Islet of Langerhans (tissue), 1 donor: Measurements from ENCODE around the gene NCOA7.
A peak's percentile ranks its signal among the peaks of the same experiment; 100 is the strongest.
"Not testable (repeated sequence)": the region's sequence is repeated elsewhere in the genome, so short reads cannot be mapped to it uniquely, and the experiment has no call there.

Experiments
- FAIRE-seq: peaks from one replicate; lab custom pipeline; 2011; peaks lifted over from hg19 to GRCh38; lab: Jason Lieb, UNC

NCOA7 gene

DNA sequence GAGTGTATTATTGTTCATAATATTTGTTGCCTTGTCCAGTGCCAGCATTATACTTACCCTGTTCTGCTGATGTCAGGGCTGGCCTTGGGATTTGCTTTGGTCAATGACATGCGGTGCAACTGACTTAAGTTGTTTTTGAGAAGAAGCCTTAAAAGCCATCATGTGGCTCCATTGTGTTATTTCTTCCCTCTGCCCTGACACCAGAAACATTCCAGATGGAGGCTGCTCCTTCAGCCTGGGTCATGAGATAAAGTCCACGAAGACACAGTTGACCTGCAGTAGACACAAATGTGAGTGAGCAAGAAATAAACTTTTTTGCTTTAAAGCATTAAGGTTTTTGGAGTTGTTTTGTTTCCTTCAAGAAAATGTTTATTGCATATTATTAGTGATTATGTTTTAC is 158.3 kb downstream of the NCOA7 start:
- no peak for FAIRE-seq

DNA sequence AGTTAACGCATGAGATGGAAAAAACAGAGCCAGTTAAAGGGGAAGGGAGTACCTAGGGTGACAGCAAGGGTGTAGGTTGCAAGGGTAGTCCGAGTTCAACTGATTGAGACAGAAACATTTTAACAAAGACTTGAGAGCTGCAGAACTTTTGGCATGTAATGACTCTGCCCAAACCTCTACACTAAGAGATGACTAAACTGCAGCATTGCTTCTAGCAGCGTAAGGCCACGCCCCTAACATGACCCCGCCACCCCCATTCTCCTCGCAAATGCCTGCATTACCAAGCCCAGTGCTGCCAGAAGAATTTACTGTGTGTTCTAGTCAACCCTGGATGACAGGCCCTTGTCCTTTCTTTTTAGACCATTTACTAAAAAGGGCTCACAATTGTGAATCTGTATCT is 159.5 kb downstream of the NCOA7 start:
- FAIRE-seq, result no peak

DNA sequence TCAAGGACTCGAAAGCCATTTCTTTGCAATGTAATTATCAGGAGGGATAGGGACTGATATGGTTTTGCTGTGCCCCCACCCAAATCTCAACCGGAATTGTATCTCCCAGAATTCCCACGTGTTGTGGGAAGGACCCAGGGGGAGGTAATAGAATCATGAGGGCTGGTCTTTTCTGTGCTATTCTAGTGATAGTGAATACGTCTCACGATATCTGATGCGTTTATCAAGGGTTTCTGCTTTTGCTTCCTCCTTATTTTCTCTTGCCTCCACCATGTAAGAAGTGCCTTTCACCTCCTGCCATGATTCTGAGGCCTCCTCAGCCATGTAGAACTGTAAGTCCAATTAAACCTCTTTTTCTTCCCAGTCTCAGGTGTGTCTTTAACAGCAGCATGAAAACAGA is 160.0 kb downstream of the NCOA7 start:
- not testable (repeated sequence) for FAIRE-seq

DNA sequence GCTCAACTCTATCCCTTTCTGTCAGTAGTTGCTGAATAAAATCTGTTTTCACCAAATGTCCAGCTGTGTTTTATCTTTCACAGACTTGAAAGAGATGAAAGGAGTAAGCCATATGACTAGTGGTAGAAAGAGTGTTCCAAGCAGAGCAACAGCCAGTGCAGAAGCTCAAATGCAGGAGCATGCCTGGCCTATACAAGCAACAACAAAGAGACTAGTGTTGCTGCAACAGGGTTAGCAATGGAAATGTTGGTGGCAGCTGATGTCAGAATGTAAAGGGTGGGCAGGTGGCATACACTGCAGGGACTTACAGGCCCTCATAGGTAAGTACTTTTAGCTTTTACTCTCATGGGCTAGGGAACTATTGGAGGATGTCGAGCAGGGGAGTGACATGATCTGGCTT is 160.6 kb downstream of the NCOA7 start:
- FAIRE-seq, result no peak

DNA sequence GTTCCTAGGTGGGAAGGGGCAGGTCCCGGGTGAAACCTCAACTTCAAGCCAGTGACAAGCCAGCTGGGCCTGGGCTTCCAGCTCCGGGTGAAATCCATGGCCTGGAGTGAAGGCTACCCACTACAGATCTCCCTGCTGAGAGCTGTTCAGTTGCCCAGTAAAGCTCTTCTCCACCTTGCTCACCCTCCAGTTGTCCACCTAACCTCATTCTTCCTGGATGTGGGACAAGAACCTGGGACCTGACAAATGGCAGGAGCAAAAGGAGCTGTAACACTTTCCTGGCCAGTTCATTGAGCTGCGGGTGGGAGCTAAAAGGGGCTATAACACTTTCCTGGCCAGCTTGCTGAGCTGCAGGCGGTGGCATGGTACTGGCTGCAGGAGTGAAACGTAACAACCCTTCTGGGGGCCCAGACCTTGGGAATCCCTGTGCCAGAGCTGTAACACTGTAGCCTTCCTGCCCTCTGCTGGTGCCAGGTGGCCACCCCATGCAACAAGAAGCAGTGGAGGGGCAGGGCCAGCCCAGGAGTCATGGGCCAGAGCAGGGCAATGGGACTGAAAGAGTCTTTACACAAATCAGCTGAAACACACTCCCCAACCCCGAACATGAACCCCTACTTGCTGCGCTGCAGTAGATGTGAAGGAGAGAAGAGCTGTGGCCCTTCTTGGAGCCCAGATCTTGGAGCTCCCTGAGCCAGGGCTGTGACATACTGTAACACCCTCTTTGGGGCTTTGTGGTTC is 162.2 kb downstream of the NCOA7 start:
- no peak for FAIRE-seq

DNA sequence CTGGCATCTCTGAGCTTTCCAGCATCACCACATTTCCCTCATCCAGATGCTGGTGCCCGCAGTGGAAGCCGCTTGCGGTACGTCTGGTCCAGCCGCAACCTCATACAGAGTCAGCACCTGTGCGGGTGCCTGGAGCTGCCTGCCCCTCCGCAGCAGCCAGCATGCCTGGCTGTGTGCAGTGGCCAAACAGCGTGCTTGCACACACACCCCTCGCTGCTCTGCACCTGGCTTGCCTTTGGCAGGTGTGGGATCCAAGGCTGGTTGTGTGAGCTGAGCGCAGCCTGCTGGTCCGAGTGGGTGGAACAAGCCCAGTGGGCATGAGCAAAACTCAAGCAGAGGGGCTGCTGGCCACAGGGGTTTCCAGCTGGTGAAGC is 162.7 kb downstream of the NCOA7 start:
- no peak for FAIRE-seq

DNA sequence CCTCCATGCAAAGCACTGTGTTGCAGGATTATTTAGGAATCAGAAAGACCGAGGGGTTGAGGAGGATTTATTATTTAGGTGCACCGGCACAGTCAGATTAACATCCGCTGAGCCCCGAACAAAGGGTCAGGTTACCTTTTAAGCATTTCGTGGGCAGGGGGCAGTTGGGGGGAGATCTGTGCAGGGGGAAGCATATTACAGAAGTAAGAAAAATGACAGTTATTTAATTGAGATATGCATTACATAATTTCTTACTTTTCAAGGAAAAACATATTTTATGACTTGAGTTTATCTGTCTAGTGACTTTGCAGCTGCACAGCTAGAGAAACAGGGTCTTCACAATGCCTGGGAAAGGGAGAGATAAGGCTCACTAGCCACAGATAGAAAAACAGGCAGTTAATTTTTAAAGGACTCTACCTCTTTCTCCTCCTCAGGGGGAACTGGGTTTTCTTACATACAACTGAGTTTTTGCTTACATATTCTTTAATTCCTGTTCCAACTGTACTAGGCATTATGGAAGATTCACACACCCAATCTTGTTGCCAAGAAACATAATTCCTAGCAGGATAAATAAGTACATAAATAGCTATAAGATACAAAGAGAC is 164.1 kb downstream of the NCOA7 start:
- FAIRE-seq, result no peak

DNA sequence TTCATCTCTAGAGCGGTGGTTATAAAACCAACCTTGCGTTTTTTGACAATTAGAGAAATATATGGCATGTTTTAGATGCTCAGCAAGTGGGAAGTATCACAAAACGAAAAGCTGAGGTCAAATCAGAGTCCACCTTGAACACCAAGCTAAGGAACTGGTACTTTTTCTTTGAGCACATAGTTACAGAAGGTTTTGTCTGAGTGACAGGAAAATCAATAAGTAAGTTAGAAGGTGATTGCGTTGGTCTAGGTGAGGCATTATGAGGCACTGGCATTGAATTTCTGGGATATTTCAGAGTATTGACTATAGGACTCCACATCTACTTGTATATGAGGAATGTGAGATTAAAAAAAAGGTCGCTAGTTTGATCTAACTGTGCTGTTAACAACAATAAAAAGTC is 165.2 kb downstream of the NCOA7 start:
- no peak for FAIRE-seq

DNA sequence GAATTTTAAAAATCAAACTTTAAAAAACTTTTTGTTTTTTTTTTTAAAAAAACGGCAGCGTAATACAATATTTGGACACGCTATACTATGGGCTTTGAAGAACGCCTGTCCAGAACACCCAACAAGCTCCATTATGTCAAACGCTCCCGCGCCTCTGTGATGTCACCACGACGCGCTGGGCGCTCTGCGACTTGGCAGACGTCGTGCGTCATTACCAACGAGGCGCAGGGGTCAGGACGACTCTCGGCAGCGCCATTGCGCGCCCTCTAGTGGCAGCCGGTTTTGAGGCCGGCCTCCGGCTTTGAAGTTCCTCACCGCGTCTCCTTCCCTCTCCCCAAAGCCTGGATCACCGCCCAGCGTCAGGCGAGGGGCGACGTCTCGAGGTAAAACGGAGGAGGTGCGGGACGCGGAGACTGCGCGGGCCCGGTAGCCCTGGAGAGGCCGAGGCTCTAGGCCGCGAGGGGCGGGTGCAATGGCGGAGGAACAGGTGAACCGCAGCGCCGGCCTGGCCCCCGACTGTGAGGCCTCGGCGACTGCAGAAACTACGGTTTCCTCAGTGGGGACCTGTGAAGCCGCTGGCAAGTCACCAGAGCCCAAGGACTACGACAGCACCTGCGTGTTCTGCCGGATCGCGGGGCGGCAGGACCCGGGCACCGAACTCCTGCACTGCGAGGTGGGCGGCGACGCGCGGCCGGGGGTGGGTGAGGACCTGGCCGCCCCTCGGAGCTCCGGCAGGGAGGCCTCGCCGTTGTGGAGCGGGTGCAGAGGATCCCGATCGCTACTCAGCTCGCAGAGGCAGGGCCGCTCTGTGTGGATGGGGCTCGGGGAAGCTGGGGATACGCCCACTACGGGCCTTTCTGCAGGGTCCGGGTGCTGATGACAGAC is 166.0 kb downstream of the NCOA7 start, which contains the start of gene HINT3:
Gene HINT3 (plus strand): TSS at position 265 of the 885 bp plus-strand sequence. CDS start 208 bp downstream, at position 473.
- FAIRE-seq, result peak; percentile 36

DNA sequence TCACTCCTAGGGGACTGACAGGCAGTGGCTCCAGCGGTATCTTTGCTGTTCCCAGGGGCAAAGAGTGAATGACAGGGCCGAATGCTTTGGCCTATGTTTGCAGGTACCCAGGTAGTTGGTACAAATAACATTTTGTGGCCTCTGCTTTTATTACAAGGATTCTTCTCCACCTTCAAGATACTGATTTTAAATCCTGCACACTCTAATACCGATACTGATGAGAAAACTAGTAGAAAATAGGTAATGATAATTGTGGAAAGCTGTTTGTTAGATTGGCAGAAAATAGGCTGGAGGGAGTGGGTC is 166.6 kb downstream of the NCOA7 start:
- FAIRE-seq, result no peak

DNA sequence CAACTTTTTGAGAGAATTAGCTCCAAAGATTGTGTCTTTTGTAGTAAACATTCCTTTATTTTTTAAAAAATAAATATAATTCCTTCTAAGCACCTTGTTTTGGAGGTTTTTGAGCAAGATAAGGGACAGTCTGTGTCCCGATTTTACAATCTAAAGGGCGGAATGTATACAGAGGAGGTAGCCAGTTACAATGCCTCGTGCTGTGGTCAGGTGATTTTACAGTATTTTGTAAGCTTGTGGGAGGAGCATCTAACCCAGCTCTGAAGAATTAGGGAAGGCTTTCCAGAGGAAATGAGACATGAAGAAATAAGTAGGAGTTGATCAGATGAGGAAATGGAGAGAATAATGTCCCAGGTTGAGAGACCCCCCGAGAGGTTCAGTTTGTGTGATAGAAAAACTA is 167.1 kb downstream of the NCOA7 start:
- FAIRE-seq, result no peak

DNA sequence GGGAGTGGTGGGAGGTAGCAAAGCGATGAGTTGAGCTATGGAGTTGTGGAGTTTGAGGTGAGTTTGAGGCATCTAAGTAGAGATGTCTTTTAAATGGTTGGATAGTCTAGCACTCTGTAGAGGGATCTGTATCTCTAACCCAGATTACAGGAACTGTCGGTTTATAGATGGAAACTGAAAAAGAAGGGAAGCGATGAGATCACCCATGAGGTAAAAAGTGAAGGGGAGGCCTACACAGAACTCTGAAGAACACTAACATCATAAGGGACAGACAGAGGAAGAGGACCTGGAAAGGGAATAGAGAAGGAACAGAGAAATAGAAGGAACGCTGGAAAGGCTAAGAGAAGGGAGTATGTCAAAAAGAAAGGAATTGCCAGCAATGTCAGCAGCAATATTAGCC is 168.3 kb downstream of the NCOA7 start:
- no peak for FAIRE-seq

DNA sequence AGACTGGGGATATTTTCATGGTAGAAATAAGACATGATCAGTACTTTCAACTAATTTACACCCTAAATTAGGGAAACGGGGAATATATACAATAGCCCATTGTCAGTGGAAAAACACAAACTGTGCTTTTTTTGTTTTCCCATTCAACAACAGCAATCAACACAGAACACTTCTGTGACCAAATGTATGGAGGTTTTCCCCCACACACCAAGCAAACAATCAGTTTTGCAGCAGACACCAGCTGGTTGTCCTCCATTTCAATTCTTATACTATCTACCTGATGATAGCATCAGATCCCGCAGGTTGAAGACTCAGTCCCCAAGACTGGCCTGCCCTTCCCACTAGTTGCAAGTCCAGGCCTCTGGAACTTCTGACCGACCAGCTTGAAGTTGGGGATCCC is 170.4 kb downstream of the NCOA7 start:
- no peak for FAIRE-seq

DNA sequence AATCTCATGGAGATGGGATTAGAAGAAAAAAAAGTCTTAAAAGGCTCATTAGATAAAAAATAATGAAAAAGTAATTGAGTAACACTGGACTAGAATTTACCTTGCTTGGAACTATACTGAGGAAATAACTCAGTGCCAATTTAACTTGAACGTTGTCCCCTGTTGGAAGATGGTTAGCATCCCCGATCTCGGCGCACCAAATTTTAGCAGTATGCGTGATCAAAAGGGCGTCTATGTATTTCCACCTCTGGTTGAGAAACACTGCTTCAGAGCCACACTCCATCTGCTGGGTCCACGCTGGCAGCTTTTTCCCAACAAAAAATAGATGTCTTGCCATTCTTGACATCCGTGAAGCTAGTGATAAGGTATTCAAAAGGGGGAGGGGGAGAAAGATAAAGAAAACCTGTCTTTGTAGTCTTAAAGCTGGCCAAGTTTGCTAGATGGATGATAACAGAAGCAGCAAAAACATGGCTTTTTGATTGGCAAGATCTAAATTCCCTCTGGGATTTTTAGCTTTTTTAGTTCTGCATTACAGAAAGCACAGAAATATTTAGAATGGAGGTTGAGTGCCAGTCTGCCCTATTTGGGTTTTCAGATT is 172.2 kb downstream of the NCOA7 start:
- FAIRE-seq, result no peak

DNA sequence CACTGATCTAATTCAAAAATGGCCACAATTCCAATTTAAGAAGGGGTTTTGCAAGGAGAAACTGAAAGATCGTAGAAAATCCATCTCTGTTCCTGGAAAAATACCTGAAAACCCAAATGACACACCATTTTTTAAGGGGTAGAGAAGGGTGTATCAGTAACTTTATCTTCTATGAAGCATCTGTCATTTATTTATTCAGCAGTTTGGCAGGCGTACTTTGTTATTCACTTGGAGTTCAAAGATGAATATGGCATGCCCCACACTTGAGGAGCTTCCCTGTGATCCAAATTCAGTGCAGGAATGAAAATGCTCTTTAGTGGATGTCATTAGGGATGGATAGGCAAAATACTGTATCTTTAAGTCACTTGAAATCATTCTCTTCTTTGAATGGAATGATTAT is 173.1 kb downstream of the NCOA7 start:
- FAIRE-seq, result no peak

DNA sequence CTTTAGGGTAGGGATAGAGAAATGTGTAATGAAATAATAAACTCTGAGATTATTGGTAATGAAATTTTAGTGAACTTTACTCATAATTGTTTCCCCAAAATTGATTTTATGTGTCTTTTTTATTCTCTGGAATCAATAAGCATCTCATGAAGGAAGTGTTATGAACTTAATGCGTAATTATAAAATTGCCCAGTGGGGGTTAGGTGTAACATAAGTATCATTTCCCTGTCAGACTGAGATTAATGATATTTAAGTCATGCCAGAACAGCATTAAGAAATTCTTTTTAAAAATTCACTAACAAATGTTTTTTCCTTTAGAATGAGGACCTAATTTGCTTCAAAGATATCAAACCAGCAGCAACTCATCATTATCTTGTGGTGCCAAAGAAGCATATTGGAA is 175.8 kb downstream of the NCOA7 start:
- peak; percentile 69 for FAIRE-seq

DNA sequence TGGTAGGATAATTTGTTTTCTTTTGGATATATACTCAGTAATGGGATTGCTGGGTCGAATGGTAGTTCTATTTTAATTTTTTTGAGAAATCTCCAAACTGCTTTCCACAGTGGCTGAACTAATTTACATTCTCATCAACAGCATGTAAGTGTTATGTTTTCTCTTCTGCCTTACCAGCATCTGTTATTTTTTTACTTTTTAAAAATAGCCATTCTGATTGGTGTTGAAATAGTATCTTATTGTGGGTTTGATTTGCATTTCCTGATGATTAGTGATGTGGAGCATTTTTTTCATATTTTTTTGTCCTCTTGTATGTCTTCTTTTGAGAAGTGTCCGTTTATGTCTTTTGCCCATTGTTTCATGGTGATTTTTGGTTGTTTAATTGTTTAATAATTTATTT is 177.7 kb downstream of the NCOA7 start:
- no peak for FAIRE-seq

DNA sequence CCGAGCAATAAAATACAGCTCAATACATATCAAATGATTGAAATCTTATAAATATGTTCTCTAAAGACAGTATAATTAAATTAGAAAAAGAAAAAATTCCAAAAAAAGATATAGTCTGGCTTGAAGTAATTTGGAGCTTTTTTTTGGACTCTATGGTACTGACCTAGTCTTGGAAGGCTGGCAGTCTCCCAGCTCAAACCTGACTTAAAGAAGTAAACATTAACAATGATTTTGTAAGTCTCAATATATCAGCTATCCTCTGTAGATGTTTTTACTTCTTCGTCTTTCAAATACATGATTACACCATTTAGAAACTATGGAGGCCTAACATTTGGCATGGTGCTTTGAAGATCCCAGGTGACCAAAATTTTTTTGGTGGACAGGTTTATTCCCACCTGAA is 180.0 kb downstream of the NCOA7 start:
- FAIRE-seq, result no peak

DNA sequence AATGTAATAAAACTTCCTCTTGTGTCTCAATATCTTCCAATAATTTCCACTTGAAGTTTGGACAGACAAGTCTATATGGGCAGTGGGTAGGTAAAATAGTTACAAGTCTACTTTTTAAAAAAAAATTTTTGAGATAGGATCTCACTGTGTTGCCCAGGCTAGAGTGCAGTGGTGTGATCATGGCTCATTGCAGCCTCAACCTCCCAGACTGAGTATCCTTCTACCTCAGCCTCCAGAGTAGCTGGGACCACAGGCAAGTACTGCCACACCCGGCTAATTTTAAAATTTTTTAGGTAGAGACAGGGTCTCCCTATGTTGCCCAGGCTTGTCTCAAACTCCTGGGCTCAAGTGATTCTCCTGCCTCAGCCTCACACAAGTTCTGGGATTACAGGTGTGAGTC is 181.7 kb downstream of the NCOA7 start:
- not testable (repeated sequence) for FAIRE-seq

DNA sequence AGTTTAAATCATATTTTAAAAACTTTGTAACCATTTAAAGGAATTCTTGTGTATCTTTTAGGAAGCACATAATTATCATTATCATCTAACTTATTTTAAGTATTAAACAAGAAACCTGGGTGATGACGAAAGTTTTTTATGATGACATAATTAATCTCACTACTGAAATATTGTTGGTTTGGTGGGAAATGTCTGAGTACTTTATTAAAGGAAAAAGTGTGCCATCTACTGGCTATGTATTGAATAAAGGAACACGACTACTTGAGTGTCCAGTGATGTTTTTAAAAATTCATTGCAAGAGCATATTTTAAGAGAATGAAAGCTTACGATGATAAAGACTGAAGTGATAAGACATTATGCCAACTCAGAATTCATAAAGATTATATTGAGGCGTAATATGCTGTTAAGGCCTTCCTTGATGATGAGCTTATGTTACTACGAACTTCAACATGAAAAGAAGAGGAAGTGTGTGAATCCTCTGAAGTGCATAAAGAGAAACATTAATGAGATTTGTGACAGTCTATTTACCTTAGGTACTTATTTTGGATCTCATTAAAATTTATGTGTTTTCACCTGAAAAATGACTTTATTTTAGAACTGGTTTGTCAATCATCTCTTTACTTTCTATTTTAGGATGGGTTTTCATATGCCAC is 183.6 kb downstream of the NCOA7 start:
- peak; percentile 98 for FAIRE-seq

DNA sequence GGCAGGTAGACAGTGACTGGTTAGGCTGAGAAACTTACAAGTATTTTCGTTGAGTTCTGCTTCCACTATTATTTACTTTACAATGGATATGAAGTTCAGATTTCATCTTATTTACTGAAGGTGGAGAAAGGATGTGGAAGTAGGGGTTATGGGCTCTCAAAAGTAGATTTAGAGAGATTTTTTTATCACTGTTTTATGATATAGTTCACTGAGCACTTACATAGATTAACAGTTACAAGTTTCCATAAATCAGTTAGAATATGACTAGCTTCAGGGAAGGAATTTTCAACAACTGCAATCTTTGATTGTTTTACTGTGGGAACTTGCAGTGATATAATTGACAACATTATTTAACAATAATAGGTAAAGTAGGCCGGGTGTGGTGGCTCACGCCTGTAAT is 188.3 kb downstream of the NCOA7 start:
- no peak for FAIRE-seq
